HG03066 (cell line): ENCODE results near the gene GOLGA6L2.
"Not testable (repeated sequence)": the region's sequence is repeated elsewhere in the genome, so short reads cannot be mapped to it uniquely, and the experiment has no call there.

Experiments used
- ATAC-seq: cut with Tn5 transposase; IDR thresholded peaks from one replicate; pipeline ENCODE4 v1.9.1; 2021; ENCODE audit warnings: low read depth; ENCODE audit not compliant: unreplicated experiment

GOLGA6L2 gene

DNA sequence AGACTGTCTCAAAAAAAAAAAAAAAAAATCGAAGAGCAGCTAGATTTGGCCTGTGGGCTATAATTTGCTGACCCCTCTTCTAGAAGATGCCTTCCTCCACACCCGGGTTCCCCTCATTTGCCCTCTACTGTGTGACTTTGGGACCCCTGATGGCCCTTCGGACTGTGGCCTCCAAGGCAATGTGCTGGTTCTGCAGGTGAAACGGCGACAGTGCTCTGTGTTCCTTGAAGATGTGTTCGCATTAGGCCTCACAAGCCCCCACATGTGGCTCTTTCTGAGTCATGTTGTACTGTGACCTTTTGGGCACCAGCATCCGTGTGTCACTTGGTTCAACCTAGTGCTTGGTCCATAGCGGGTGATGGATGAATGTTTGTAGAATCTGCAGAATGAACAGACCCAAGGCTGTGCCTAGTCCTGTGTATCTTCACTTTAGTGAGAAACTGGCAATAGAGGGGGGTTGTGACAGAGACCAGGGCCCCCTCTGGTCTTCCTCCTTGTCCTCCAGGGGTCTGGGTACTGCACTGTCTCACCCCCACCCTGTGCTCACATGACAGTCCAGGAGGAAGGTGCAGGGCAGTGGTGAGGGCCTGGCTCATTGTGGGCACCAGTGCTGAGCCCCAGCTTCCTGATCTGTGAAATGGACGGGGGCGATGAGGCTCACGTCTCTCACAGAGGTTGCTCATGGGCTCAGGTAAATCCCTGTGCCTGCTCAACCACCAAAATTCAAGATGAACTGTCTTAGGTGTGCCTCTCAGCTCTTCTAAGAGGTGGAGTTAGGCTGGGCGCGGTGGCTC is 22.7 kb downstream of the GOLGA6L2 start:
- no peak for ATAC-seq

GRCh38 chr15:23422946-23423708 is 23.9 kb downstream of the GOLGA6L2 start:
- ATAC-seq = no peak

- no peak for ATAC-seq
These were observed 24.7 kb downstream of the GOLGA6L2 start for GRCh38 chr15:23422099-23422945.

- ATAC-seq = no peak
These were observed 26.1 kb downstream of the GOLGA6L2 start for GRCh38 chr15:23420806-23421575.

DNA sequence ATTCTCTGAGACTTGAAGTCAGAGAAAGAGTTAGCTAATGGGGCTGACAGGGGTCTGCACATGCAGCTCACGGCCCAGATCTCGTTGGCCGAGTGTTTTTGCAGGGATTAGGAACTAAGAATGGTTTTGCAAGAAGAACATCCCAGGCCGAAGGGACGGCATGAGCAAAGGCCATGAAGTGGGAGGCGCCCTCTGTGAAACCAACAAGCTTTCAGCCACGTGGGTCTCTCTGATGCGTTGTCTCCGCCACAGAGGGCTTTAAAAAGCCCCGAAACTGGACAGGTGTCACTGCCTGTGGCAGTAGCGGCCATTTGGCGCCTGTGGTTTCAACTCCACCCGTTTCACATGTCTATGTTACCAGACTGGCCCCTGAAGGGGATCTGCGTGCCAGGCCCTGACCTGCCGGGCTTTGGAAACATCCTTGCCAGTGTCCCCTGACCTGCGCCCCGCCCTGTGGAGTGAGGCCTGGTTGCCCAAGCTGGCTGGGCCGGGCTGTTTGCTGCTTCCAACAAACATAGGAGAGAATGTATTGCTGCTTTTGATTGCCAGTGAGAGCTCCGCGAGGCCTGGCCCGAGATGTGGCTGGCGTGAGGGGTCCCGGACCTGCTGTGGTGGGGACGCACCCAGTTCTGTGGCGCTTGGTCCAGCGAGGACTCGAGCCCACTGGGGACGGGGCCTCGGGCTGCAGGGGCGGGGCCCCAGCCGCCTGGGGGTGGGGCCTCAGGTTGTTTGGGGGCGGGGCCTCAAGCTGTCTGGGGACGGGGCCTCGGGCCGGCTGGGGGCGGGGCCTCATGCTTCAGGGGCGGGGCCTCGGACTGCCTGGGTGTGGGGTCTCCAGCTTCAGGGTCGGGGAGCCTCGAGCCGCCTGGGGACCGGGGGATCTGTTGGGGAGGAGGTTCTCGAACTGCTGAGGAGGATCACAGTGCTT is 30.4 kb downstream of the GOLGA6L2 start:
- ATAC-seq = no peak

DNA sequence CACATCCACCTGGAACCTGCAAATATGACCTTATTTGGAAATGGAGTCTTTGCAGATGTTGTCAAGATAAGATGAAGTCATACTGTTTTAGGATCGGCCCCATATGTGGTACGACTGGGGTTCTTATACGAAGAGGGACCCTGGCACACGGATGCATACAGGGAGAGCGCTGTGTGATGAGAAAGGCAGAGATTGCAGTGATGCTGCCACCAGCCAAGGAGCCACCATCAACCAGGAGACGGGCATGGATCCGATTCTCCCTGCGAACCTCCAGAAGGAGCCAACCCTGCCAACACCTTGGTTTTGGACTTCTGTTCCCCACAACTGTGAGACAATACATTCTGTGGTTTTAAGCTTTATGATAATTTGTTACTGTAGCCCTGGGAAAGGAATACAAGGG is 31.2 kb downstream of the GOLGA6L2 start:
- ATAC-seq = not testable (repeated sequence)

GRCh38 chr15:23415321-23415865 is 31.6 kb downstream of the GOLGA6L2 start:
- no peak for ATAC-seq

GRCh38 chr15:23412881-23413600 is 34.0 kb downstream of the GOLGA6L2 start:
- ATAC-seq = not testable (repeated sequence)

DNA sequence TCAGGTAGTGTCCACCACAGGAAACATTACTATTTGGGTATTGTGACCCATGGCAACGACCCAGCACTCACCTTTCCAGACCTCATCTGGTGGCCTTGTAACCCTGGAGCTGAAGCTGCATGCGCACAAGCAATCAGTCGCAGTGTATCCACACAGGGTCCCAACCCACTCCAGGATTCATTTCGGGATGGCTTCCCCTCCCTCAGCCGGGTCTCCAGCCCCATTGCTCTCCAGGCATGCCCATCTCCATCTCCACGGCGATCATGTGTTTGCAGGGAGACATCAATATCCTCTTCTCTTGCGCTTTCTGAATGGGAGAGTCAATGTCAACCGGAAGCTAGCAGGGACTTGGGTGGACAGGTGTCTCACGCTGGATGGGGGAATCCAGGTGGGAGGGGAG is 35.2 kb downstream of the GOLGA6L2 start:
- ATAC-seq = no peak

- no peak for ATAC-seq
These were observed 43.5 kb downstream of the GOLGA6L2 start for GRCh38 chr15:23403550-23403949.

DNA sequence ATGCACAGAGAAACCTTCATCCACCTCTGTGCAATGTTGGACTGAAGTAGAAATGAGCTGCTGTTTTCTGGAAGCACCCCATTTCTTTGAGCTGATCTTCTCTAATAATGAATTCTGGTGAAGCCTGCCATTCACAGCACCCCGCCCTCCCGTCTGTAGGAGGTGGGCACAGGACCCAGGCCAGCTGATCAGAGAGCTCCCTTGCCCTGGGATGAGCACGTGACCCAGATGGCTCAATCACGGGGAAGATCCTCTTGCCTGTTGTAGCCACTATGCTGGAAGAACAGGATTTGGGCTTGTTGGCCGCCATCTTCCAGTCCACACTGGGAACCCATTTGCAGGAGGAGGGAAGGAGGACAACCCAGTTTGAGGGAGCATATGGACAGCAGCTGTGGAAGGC is 44.5 kb downstream of the GOLGA6L2 start:
- ATAC-seq = no peak

DNA sequence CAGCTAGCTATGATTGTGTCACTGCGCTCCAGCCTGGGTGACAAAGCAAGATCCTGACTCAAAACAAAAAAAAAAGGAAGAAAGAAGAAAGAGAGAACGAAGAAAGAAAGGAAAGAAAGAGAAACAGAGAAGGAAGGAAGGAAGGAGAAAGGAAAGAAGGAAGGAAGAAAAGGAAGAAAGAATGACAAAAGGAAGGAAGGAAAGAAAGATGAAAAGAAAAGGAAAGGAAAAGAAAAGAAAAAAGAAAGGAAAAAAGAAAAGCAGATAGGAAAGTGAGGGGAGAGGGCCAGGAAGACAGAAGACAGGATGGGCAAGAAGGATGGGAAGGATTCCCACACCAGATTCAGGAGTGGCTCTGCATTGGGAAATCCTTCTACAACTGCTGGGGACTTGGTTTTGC is 44.9 kb downstream of the GOLGA6L2 start:
- no peak for ATAC-seq

DNA sequence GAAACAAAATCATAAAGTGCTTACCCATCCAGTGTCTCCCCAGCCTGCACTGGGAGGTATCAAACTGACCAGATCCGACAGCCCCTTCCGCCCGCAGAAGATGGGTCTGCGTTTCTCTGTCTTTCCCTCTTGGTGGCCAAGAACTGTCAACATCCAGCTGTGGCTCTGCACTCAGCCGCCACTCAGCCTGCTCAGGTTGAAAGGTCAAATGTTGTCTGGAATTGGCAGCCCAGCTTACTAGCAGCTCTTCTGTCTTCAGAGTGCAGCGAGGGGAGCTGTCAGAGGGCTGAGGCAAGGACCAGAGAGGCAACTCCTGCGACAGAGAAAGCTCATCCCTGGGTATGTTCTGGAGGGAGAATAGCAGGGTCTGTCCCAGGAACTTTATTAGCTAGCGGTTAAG is 45.4 kb downstream of the GOLGA6L2 start:
- no peak for ATAC-seq

GRCh38 chr15:23399207-23399606 is 47.8 kb downstream of the GOLGA6L2 start:
- ATAC-seq = not testable (repeated sequence)

- not testable (repeated sequence) for ATAC-seq
These were observed 48.7 kb downstream of the GOLGA6L2 start for GRCh38 chr15:23398357-23398756.

GRCh38 chr15:23397779-23398178 is 49.3 kb downstream of the GOLGA6L2 start:
- no peak for ATAC-seq

GRCh38 chr15:23395832-23396231 is 51.2 kb downstream of the GOLGA6L2 start:
- no peak for ATAC-seq

DNA sequence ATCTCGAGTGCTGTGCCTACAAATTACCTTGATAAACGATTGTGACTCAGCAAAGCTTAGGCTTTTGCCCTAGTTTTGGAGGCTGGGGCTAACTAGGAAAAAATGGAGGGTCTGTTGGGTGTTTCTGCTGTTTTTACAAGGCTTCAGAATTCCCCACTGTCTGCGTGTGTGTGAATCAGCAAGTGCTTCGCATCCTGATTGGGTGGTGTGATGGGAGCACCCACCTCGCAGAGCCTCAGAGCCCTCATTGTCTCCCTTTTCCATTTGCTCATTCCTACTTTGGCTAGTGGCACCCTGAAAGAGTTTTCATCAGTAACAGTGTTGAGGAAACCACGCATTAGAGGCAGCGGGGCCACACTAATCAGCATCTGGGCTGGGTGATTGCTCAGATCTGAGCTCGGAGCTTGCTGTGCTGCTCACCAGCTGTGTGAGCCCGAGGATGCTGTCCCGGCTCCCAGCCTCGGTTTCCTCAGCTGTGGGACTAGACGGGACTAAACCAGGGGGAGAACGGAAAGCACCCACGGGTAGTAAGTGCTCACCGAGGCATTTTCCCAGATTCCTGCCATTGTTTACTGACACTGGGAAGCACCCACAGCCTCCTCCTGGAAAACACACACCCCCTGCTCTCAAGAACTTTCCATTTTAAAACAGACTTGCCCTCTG is 51.9 kb downstream of the GOLGA6L2 start:
- ATAC-seq = no peak
